Calu3 (cell line): ENCODE measurements around the gene APP. TPM values are rescaled to one million over a fixed set of nuclear protein-coding genes. Genes with fewer than 3 reads are reported as not detected.

Source experiments
- BruUV-seq: library from RNA; stranded (reverse); fragments of 400-500 nt; replicated peaks from 2 replicates; lab custom pipeline; 2021; lab: Mats Ljungman, UMichigan
- CTCF ChIA-PET: fragments of 300-600 bp; sonication (Branson Sonifier 250); formaldehyde crosslinking; loops from one replicate; lab custom pipeline; 2022; ENCODE audit warnings: antibody characterized with exemption; lab: Charles Lee
- DNase-seq: peaks from one replicate; pipeline ENCODE4 v3.0.0; 2022
- H3K27ac Mint-ChIP-seq: one replicate; pipeline ENCODE4 v1.8.0; 2022; ENCODE audit warnings: mixed read lengths; ENCODE audit not compliant: unreplicated experiment
- H3K27me3 Mint-ChIP-seq: one replicate; pipeline ENCODE4 v1.8.0; 2022; ENCODE audit warnings: mixed read lengths; ENCODE audit not compliant: unreplicated experiment
- H3K36me3 Mint-ChIP-seq: one replicate; pipeline ENCODE4 v1.8.0; 2022; ENCODE audit warnings: mild to moderate bottlenecking, moderate library complexity, mixed read lengths; ENCODE audit not compliant: insufficient read depth, unreplicated experiment
- H3K4me1 Mint-ChIP-seq: one replicate; pipeline ENCODE4 v1.8.0; 2022; ENCODE audit warnings: mild to moderate bottlenecking, low read depth, mixed read lengths; ENCODE audit not compliant: unreplicated experiment
- H3K4me3 Mint-ChIP-seq: one replicate; pipeline ENCODE4 v1.8.0; 2022; ENCODE audit warnings: mild to moderate bottlenecking, low read depth, moderate library complexity, mixed read lengths; ENCODE audit not compliant: unreplicated experiment
- H3K9me3 Mint-ChIP-seq: one replicate; pipeline ENCODE4 v1.8.0; 2022; ENCODE audit warnings: low read depth, mixed read lengths; ENCODE audit not compliant: unreplicated experiment
- intact Hi-C: fragments of 100-400 bp; cut with micrococcal nuclease; formaldehyde crosslinking; loops from one replicate; pipeline ENCODE4 v1.10.0; 2022; ENCODE audit not compliant: unreplicated experiment
- total RNA-seq: library from RNA; stranded (reverse); gene quantifications from 2 replicates; pipeline ENCODE4 v1.2.3, GENCODE V29; 2022
- TF ChIP-seq, protein P1 (sequence below): fragments of 200-600 bp; IDR thresholded peaks from one replicate; pipeline ENCODE4 v1.8.0; 2022; ENCODE audit warnings: antibody characterized with exemption; ENCODE audit not compliant: unreplicated experiment

Gene APP
- total RNA-seq, 1 experiment from 2014 or later: 566 TPM

DNA sequence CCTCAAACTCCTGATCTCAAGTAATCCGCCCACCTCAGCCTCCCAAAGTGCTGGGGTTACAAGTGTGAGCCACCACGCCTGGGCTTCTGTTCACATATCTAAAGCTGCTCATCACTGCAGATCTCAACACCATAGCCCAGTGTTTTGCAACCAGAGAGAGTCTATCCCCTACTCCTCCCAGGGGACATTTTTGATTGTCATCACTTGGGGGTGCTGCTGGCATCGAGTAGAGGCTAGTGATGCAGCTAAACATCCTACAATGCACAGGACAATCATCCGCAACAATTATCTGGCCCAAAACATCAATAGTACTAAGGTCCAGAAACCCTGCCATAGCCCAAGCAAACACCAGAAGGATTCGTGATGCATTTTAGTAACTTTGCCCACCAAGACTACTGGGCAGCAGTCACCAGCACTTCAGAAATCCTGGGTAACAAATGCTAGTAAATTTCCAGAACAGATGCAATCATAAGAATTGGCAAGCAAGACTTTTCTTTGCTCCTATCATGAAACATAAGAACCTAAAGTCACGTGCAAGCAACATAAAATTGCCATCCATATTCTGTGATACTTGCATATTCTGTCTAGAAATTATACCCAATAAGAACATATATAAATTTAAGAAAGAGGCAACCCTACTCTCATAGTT is 159.2 kb downstream of the APP start:
- Mint-ChIP-seq H3K4me3 (no peak overlapping the region), H3K9me3 (no peaks in the 10 kb centered on the region), H3K4me1 (peaks cover 12% of the 10 kb centered on the region), H3K27ac (no peak overlapping the region), H3K36me3 (no peaks in the 10 kb centered on the region), H3K27me3 (no peaks in the 10 kb centered on the region)
- no peak for DNase-seq
- TF ChIP-seq, protein P1, sequence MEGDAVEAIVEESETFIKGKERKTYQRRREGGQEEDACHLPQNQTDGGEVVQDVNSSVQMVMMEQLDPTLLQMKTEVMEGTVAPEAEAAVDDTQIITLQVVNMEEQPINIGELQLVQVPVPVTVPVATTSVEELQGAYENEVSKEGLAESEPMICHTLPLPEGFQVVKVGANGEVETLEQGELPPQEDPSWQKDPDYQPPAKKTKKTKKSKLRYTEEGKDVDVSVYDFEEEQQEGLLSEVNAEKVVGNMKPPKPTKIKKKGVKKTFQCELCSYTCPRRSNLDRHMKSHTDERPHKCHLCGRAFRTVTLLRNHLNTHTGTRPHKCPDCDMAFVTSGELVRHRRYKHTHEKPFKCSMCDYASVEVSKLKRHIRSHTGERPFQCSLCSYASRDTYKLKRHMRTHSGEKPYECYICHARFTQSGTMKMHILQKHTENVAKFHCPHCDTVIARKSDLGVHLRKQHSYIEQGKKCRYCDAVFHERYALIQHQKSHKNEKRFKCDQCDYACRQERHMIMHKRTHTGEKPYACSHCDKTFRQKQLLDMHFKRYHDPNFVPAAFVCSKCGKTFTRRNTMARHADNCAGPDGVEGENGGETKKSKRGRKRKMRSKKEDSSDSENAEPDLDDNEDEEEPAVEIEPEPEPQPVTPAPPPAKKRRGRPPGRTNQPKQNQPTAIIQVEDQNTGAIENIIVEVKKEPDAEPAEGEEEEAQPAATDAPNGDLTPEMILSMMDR: no peak
- intact Hi-C loops: no loop called here
- no TSS peak for BruUV-seq
- CTCF ChIA-PET: no interaction called here

DNA sequence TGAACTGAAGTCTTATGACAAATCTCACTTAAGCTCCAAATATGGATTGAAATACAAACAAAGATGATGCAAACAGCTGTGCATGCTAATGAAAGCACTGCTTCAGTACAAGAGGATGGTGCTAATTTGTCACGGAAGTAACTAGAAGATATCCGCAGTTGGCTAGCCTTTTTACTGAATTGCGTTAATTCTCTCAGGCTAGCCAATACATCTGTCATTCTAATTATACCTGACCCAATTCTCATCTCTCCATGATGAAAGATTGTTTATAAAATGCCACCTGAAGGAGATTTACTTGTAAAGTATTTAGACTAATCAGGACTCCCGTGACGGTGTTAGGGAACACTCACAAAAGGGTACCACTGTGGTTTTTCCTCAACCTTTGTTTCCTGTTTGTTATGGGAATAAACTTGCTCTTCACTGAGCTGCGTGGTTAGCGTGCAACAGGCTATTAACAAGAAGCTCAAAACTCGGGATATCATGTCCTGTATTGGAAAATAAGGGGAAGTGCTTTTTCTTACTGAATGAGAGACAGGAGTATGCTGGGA is 162.5 kb downstream of the APP start:
- CTCF ChIA-PET: no interaction called here
- no peaks in the 10 kb centered on the region for H3K36me3 Mint-ChIP-seq
- BruUV-seq: no TSS peak
- DNase-seq: no peak
- no peak overlapping the region for H3K4me3 Mint-ChIP-seq
- TF ChIP-seq, protein P1: no peak
- intact Hi-C loops: no loop called here
- H3K9me3 Mint-ChIP-seq: no peaks in the 10 kb centered on the region
- no peak overlapping the region for H3K27ac Mint-ChIP-seq
- H3K4me1 Mint-ChIP-seq: no peaks in the 10 kb centered on the region
- H3K27me3 Mint-ChIP-seq: no peaks in the 10 kb centered on the region

DNA sequence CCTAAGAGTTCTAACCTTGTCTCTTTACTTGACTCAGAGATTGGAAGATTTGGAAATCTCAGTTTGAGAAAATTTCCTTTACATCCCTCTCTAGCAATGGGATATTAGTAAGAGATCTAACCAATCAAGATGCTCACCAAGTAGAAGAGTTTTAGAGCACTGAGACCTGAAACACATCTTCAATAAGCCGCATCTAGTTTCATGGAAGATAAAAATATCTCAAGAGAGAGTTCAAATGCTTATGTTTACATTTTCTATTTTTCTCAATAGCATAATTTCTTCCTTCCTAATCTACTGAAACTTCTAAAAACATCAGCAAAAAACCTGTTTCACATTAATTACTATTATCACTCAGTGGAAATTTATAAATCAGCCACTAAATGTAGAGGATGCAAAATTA is 165.1 kb downstream of the APP start:
- Mint-ChIP-seq H3K27me3 (no peaks in the 10 kb centered on the region), H3K4me3 (no peak overlapping the region), H3K27ac (no peak overlapping the region), H3K9me3 (no peaks in the 10 kb centered on the region), H3K4me1 (peaks cover 7% of the 10 kb centered on the region), H3K36me3 (no peaks in the 10 kb centered on the region)
- intact Hi-C loops: no loop called here
- TF ChIP-seq, protein P1: no peak
- DNase-seq: no peak
- CTCF ChIA-PET: no interaction called here
- no TSS peak for BruUV-seq

DNA sequence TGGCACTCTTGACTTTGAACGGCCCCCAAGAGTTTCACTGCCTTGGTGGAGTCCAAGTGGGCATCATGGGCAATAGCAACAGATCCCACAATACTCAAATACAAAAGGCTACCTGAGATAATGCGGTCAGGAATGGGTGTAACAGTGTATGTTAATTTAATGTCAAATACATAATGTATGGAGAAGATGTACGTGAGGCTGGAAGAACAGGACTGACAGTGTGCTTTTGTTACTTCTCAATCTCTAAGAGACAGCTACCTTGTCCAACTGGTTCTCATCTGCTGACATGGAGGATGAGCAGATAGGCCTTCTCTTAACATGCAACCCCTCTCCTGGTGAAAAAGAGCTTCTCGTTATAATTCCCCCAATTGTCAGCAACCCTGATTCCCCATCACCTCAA is 167.2 kb downstream of the APP start:
- peaks cover 14% of the 10 kb centered on the region for H3K4me1 Mint-ChIP-seq
- BruUV-seq: no TSS peak
- TF ChIP-seq, protein P1: no peak
- H3K4me3 Mint-ChIP-seq: no peak overlapping the region
- CTCF ChIA-PET: no interaction called here
- intact Hi-C loops: no loop called here
- H3K27me3 Mint-ChIP-seq: no peaks in the 10 kb centered on the region
- H3K9me3 Mint-ChIP-seq: no peaks in the 10 kb centered on the region
- peaks cover under 1% of the 10 kb centered on the region for H3K36me3 Mint-ChIP-seq
- DNase-seq: no peak
- no peak overlapping the region for H3K27ac Mint-ChIP-seq
